GM12801 (cell line): Measurements from ENCODE around the gene KCNIP3.

Experiments used
- CTCF ChIP-seq: IDR thresholded peaks from one replicate; pipeline ENCODE4 v1.5.1; 2011; ENCODE audit warnings: control low read depth; ENCODE audit not compliant: insufficient read length; ENCODE audit errors: extremely low read depth

Gene KCNIP3

GRCh38 chr2:95272299-95272751, 24.8 kb upstream of the KCNIP3 start:
- TF ChIP-seq CTCF: no peak

GRCh38 chr2:95272781-95273180, 24.4 kb upstream of the KCNIP3 start:
- no peak for TF ChIP-seq CTCF

DNA sequence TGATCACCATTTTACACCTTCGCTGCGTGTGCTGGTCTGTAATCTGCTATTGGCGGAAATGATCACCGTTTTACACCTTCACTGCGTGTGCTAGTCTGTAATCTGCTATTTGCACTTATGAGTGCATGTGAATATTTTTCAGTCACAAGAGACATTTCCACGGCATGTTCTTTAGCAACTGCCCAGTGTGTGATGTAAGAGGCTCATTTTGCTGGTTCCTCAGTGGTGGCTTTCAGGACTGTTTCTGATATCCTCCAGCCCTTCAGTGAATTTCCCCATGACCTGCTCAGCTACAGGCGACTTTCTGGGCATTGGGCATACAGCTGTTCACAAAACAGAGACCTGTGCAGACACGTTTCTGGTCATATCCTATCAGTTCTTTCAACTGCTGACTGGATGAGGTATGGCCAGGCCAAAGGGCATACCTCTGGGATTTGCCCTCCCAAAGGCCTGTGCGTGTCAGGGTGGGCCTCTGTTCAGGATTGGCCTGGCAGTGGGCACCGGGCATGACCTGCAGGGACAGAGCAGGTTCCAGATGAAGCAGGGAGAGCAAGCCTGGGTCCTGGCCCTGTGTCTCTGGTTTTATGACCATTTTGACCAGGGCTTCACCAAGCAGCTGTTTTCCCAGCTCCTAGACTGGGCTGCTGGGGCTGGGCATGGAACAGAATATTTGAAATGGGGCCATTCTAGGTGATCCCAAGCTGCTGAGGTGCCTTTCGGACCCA, 23.4 kb upstream of the KCNIP3 start:
- TF ChIP-seq CTCF: no peak

DNA sequence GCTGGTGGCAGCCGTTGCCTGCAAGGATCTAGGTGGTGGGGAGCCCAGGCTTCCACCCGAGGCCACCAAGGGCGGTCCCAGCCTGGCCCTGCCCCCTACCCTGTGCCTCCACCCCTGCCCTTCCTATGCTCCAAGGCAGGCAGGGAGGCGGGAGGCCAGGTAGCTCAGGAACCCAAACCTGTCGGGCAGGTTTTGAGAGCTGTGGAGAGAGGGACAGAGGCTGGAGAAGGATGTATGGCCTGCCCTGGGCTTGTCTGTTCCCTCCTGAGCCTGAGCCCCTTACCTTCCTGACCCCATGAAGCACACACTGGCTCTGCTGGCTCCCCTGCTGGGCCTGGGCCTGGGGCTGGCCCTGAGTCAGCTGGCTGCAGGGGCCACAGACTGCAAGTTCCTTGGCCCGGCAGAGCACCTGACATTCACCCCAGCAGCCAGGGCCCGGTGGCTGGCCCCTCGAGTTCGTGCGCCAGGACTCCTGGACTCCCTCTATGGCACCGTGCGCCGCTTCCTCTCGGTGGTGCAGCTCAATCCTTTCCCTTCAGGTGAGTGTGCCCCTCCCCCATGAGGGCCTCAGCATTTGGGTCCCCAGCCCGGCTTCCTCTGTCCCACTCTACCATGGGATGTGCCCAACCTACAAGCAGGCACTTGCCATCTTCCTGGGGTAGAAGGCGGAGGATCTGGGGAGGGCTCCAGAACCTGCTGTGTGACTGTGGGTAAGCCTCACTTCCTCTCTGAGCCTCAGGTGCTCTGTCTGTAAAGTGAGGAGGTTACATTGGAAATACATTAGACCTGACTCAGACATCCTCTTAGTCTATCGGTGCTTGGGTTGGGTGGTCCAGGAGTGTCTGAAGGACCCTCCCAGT, 22.6 kb upstream of the KCNIP3 start, which contains the start of gene PROM2:
TSS of gene PROM2 (plus strand) at position 159 of the 860 bp plus-strand sequence. CDS start at position 296, 137 bp downstream.
- TF ChIP-seq CTCF: no peak

- TF ChIP-seq CTCF: no peak
Measured at GRCh38 chr2:95275151-95275515, 22.0 kb upstream of the KCNIP3 start.

DNA sequence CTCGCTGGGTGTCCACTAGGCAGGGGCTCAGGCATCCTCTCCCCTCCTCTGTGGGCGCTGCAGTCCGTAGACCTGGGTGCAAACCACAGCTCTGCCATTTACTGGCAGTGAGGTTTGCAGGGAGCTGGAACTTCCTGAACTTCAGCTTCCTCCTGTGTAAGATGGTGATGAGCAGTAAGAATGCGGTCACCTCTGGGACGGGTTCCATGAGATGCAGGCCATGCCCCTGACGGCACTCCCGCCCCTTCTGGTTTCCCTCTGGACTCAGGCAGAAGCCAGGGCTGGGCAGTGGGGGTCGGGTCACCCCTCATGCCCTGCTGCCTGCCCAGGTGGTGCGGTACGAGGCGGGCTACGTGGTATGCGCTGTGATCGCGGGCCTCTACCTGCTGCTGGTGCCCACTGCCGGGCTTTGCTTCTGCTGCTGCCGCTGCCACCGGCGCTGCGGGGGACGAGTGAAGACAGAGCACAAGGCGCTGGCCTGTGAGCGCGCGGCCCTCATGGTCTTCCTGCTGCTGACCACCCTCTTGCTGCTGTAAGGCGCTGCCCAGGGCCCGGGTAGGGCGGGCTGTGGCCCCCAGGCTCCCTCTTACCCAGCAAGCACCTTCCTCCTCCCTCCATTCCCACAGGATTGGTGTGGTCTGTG, 21.4 kb upstream of the KCNIP3 start:
- TF ChIP-seq CTCF: no peak

DNA sequence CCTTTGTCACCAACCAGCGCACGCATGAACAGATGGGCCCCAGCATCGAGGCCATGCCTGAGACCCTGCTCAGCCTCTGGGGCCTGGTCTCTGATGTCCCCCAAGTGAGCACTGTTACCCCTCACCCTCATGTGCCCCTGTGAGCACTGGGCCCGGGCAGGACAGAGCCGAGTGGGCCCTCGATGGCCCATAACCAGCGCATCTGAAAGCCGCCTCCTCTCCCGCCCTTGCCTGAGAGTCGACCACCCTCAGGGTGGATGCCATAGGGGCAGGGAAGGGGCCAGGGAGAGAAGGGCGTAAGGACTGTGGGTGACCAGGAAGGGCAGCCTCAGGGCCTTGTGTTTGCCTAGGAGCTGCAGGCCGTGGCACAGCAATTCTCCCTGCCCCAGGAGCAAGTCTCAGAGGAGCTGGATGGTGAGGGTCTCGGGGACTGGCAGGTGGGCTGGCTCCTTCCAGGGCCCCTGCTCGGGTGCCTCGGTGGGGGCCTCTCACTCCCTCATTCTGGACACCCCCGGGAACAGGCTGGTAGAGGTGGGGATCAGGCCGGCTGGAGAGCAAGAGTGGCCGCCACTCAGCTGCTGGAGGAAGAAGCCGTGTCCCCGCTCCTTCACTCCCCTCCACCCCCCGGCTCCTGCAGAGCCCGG, 20.8 kb upstream of the KCNIP3 start:
- no peak for TF ChIP-seq CTCF
